ENCODE data around the gene GREB1L. TPM values are rescaled to one million over a fixed set of nuclear protein-coding genes. Genes with fewer than 3 reads are reported as not detected.

The GREB1L gene
- total RNA-seq, 1 donor from 2014 or later, result 0.79 TPM

DNA sequence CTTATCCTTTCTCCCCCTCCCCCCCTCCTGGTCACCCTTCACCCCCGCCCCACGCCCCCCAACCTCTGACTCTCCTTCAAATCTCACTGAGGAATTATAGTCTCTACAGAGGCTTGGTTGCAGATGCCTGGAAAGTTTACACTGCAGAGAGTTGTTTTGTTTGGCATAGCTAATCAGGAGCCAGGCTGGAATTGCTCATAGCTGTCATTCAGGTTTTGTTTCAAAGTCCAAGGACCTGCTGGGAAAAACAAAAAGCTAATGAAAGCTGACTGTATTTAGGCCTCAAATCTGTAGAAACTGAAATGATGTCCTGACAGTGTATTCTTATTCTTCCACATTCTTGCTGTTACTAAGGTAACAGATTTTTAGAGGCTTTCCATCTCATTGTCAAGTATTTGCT is 22.6 kb downstream of the GREB1L start:
- TF ChIP-seq, protein P1, sequence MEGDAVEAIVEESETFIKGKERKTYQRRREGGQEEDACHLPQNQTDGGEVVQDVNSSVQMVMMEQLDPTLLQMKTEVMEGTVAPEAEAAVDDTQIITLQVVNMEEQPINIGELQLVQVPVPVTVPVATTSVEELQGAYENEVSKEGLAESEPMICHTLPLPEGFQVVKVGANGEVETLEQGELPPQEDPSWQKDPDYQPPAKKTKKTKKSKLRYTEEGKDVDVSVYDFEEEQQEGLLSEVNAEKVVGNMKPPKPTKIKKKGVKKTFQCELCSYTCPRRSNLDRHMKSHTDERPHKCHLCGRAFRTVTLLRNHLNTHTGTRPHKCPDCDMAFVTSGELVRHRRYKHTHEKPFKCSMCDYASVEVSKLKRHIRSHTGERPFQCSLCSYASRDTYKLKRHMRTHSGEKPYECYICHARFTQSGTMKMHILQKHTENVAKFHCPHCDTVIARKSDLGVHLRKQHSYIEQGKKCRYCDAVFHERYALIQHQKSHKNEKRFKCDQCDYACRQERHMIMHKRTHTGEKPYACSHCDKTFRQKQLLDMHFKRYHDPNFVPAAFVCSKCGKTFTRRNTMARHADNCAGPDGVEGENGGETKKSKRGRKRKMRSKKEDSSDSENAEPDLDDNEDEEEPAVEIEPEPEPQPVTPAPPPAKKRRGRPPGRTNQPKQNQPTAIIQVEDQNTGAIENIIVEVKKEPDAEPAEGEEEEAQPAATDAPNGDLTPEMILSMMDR (IDR thresholded peaks at IDR 0.05; ENCODE audit: insufficient read depth, low read length, severe bottlenecking), result no peak
- peak; percentile 33 for DNase-seq (ENCODE audit: low read depth)
- Histone ChIP-seq H3K4me3 (ENCODE audit: low read depth, low read length) (no peak overlapping the region), H3K36me3 (ENCODE audit: control insufficient read depth, insufficient read depth, low read length) (no peaks in the 10 kb centered on the region), H3K27me3 (ENCODE audit: control insufficient read depth, insufficient read depth, low read length) (no peaks in the 10 kb centered on the region)
- no peak for FAIRE-seq

- DNase-seq (ENCODE audit: low read depth) (no peak), FAIRE-seq (no peak)
- H3K36me3 ChIP-seq (ENCODE audit: control insufficient read depth, insufficient read depth, low read length), result no peaks in the 10 kb centered on the region
- no peak overlapping the region for H3K4me3 ChIP-seq (ENCODE audit: low read depth, low read length)
- H3K27me3 ChIP-seq (ENCODE audit: control insufficient read depth, insufficient read depth, low read length), result no peaks in the 10 kb centered on the region
- TF ChIP-seq, protein P1 (IDR thresholded peaks at IDR 0.05; ENCODE audit: insufficient read depth, low read length, severe bottlenecking), result no peak
These were observed 24.1 kb downstream of the GREB1L start for GRCh38 chr18:21265971-21266673.

DNA sequence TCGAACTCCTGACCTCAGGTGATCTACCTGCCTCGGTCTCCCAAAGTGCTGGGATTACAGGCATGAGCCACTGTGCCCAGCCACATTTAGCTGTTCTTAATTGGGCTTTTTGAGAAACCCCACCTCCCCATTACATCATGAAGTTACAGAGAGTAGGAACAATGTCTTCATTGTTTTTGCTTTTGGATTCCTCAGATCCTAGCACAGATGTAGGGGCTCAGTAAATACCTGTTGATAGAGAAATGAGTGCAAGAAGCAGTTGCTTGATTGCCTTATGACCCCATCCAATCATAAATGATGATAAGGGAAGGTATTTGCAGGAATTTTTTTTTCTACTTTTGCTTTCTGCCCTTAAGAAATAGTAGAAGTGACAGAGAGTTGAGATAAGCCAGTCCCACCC is 25.4 kb downstream of the GREB1L start:
- TF ChIP-seq, protein P1 (IDR thresholded peaks at IDR 0.05; ENCODE audit: insufficient read depth, low read length, severe bottlenecking), result no peak
- FAIRE-seq (no peak), DNase-seq (ENCODE audit: low read depth) (no peak)
- Histone ChIP-seq H3K36me3 (ENCODE audit: control insufficient read depth, insufficient read depth, low read length) (no peaks in the 10 kb centered on the region), H3K4me3 (ENCODE audit: low read depth, low read length) (no peak overlapping the region), H3K27me3 (ENCODE audit: control insufficient read depth, insufficient read depth, low read length) (no peaks in the 10 kb centered on the region)

DNA sequence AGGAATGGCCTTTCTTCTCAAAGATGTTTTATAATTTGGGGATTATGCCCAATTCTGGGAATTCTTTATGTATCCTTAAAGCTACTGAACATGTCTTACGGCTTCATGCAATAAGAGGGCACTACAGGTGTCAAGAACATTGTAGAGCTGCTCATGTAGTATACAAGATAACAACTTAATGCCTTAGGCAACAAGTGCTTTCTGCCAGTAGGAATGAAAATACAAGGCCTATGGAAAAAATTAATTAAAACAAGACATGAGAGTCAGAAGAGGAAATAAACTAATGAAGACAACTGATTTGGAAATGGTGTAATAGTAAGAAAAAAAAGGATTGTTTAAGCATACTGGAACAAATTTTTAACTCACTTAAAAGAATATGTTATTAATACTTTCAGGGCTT is 27.3 kb downstream of the GREB1L start:
- no peaks in the 10 kb centered on the region for H3K27me3 ChIP-seq (ENCODE audit: control insufficient read depth, insufficient read depth, low read length)
- TF ChIP-seq, protein P1 (IDR thresholded peaks at IDR 0.05; ENCODE audit: insufficient read depth, low read length, severe bottlenecking), result no peak
- no peak overlapping the region for H3K4me3 ChIP-seq (ENCODE audit: low read depth, low read length)
- FAIRE-seq (no peak), DNase-seq (ENCODE audit: low read depth) (no peak)
- H3K36me3 ChIP-seq (ENCODE audit: control insufficient read depth, insufficient read depth, low read length), result no peaks in the 10 kb centered on the region

GRCh38 chr18:21270453-21270852 is 28.4 kb downstream of the GREB1L start:
- DNase-seq (ENCODE audit: low read depth) (peak; percentile 8), FAIRE-seq (no peak)
- no peak overlapping the region for H3K4me3 ChIP-seq (ENCODE audit: low read depth, low read length)
- TF ChIP-seq, protein P1 (IDR thresholded peaks at IDR 0.05; ENCODE audit: insufficient read depth, low read length, severe bottlenecking), result no peak
- no peaks in the 10 kb centered on the region for H3K27me3 ChIP-seq (ENCODE audit: control insufficient read depth, insufficient read depth, low read length)
- no peaks in the 10 kb centered on the region for H3K36me3 ChIP-seq (ENCODE audit: control insufficient read depth, insufficient read depth, low read length)

Measured in bronchial epithelial cell (primary cell).